ENCODE data around the gene TPSAB1. TPM values are rescaled to one million over a fixed set of nuclear protein-coding genes. Genes with fewer than 3 reads are reported as not detected.
"Not testable (repeated sequence)": the region's sequence is repeated elsewhere in the genome, so short reads cannot be mapped to it uniquely, and the experiment has no call there.

TPSAB1 gene
- polyA plus RNA-seq, 6 donors from 2014 or later, result not detected

DNA sequence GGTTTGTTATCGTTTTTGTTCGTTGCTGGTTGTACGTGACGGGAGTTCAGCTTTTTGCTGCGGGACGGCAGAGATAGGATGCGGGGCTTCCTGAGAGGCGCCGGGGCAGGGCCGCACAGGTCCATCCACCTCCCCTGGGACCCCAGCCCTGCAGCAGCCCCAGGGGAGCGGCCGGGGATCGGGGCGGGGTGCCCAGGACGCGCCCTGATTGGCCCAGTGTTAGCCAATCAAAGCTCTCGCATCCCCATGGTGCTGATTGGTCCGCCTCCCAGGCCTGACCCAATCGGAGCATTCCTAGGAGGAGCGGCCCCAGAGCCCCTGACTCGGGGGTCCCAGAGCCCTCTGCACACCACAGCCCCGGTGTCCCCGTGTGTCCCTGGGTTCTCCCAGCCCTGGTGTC lies 1.6 kb upstream of the TPSAB1 start:
- not testable (repeated sequence) for ATAC-seq (ENCODE audit: low read depth in 2 of 2); H3K9me3 Mint-ChIP-seq; H3K27ac Mint-ChIP-seq; H3K4me3 Mint-ChIP-seq; H3K27me3 Mint-ChIP-seq; H3K36me3 Mint-ChIP-seq; H3K4me1 Mint-ChIP-seq; DNase-seq

DNA sequence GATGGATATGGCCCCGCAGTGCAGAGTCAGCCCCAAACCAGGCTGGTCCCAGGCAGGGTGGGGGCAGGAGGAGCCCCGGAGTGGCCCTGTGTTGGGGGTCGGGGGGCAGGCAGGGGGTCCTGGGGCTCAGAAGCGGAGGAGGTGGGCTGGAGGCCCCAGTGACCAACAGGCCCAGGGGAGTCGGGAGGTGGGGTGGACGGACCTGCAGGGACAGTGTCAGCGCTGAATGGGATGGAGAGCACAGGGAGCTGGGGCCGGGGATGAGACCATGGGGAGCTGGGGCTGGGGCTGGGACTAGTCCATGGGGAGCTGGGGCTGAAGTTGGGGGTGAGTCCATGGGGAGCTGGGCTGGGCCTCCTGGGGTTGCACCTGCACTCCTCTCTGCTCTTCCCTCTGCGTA lies 930 bp upstream of the TPSAB1 start:
- H3K36me3 Mint-ChIP-seq; H3K4me3 Mint-ChIP-seq; H3K4me1 Mint-ChIP-seq; H3K27me3 Mint-ChIP-seq; H3K9me3 Mint-ChIP-seq; DNase-seq; H3K27ac Mint-ChIP-seq; ATAC-seq (ENCODE audit: low read depth in 2 of 2): not testable (repeated sequence)

GRCh38 chr16:1241081-1241480 lies 576 bp downstream of the TPSAB1 start:
- Mint-ChIP-seq H3K4me1 (peaks cover 4 to 16% (median 5%) of the 10 kb centered on the region in 3 donors), H3K27me3 (peaks cover 0 to 11% (median 0%) of the 10 kb centered on the region in 3 donors)
- DNase-seq; ATAC-seq (ENCODE audit: low read depth in 2 of 2); H3K9me3 Mint-ChIP-seq; H3K4me3 Mint-ChIP-seq; H3K27ac Mint-ChIP-seq; H3K36me3 Mint-ChIP-seq: not testable (repeated sequence)

GRCh38 chr16:1243363-1243762 lies 2.9 kb downstream of the TPSAB1 start:
- not testable (repeated sequence) for DNase-seq; H3K36me3 Mint-ChIP-seq; ATAC-seq (ENCODE audit: low read depth in 2 of 2); H3K27ac Mint-ChIP-seq; H3K4me3 Mint-ChIP-seq; H3K9me3 Mint-ChIP-seq
- H3K4me1 Mint-ChIP-seq, result peaks cover 4 to 12% (median 5%) of the 10 kb centered on the region in 3 donors
- peaks cover 0 to 27% (median 5%) of the 10 kb centered on the region in 3 donors for H3K27me3 Mint-ChIP-seq

GRCh38 chr16:1243907-1244850 lies 3.7 kb downstream of the TPSAB1 start:
- Mint-ChIP-seq H3K4me1 (peaks cover 4 to 10% (median 5%) of the 10 kb centered on the region in 3 donors), H3K27me3 (peaks cover 0 to 27% (median 5%) of the 10 kb centered on the region in 3 donors)
- H3K9me3 Mint-ChIP-seq; H3K27ac Mint-ChIP-seq; H3K36me3 Mint-ChIP-seq; H3K4me3 Mint-ChIP-seq; DNase-seq; ATAC-seq (ENCODE audit: low read depth in 2 of 2): not testable (repeated sequence)

- H3K27ac Mint-ChIP-seq, result no peak overlapping the region
- no peak for ATAC-seq (ENCODE audit: low read depth in 2 of 2)
- no peak for DNase-seq
- peaks cover 0 to 2% (median 0%) of the 10 kb centered on the region in 7 donors for H3K9me3 Mint-ChIP-seq
- H3K4me1 Mint-ChIP-seq, result peaks cover 4 to 10% (median 5%) of the 10 kb centered on the region in 3 donors
- no peak overlapping the region for H3K4me3 Mint-ChIP-seq
- no peaks in the 10 kb centered on the region for H3K36me3 Mint-ChIP-seq
- peaks cover 0 to 27% (median 5%) of the 10 kb centered on the region in 3 donors for H3K27me3 Mint-ChIP-seq
These were observed 4.4 kb downstream of the TPSAB1 start for GRCh38 chr16:1244881-1245280.

- Mint-ChIP-seq H3K36me3 (no peaks in the 10 kb centered on the region), H3K4me3 (no peak overlapping the region), H3K27me3 (peaks cover 0 to 27% (median 5%) of the 10 kb centered on the region in 3 donors), H3K4me1 (peaks cover 4 to 10% (median 5%) of the 10 kb centered on the region in 3 donors), H3K9me3 (peaks cover 0 to 2% (median 0%) of the 10 kb centered on the region in 7 donors), H3K27ac (no peak overlapping the region)
- DNase-seq, result no peak
- peak; percentile 20 to 37 for ATAC-seq (ENCODE audit: low read depth in 2 of 2)
These were observed 5.0 kb downstream of the TPSAB1 start for GRCh38 chr16:1245452-1246020.

DNA sequence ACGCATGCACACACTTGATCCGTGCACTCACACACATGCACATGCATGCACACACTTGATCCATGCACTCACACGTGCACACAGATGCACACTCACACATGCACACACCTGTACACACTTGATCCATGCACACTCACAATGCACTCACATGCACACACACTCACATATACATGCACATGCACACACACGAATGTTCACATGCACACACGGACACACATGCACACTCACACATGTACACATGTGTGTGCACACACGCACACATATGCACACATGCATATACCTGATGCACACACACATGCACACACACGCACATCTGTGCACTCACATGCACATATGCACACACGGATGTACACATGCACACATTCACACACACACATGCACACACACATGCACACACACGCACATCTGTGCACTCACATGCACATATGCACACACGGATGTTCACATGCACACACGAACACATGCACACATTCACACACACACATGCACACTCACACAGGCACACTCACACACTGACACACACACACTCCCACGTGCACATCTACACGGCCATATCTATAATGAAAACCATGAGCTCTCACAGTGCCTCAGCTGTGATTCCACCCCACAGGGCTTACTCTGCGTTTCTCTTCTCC lies 7.5 kb downstream of the TPSAB1 start:
- H3K9me3 Mint-ChIP-seq; H3K4me3 Mint-ChIP-seq; DNase-seq; ATAC-seq (ENCODE audit: low read depth in 2 of 2); H3K36me3 Mint-ChIP-seq: not testable (repeated sequence)
- Mint-ChIP-seq H3K27me3 (peaks cover 0 to 27% (median 5%) of the 10 kb centered on the region in 3 donors), H3K4me1 (peaks cover 4 to 10% (median 5%) of the 10 kb centered on the region in 3 donors), H3K27ac (peak overlapping the region in 2 of 6 donors; percentile 29 to 82)

DNA sequence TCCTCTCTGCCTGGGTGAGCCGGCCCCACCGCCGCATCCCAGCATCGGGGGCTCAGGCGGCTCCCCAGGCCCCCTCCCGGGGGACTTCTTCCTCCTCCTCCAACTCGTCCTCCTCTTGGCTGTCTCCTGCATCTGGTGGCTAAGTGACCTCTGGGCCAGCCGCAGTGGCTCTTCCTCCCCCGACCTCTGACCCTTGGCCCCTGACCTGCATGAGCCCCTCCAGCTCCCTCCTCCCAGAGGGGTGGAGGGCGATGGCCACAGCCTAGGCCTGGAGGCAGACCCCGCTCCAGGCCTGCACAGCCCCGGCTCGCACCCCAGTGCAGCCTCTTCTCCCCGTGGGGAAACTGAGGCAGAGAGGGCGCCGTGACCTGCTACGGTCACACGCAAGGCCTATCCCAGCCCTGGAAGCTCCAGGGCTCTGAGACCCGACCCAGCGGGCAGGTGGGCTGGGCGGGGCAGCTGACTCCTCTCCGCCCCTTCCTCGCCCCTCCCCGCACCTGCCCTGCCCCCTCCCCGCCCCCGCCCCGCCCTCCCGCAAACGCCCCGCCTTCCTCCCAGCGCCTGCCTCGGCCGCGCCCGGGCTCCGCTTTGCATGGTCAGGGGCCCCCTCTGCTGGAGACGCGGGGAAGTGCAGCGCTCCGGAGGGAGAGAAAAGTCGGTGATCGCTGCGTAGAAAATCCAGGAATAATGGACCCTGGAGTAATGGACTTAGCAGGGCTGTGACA lies 8.7 kb downstream of the TPSAB1 start:
- H3K9me3 Mint-ChIP-seq, H3K27ac Mint-ChIP-seq, H3K4me3 Mint-ChIP-seq, H3K36me3 Mint-ChIP-seq, DNase-seq: not testable (repeated sequence)
- peaks cover 4 to 10% (median 5%) of the 10 kb centered on the region in 3 donors for H3K4me1 Mint-ChIP-seq
- peak; percentile 68 to 72 for ATAC-seq (ENCODE audit: low read depth in 2 of 2)
- H3K27me3 Mint-ChIP-seq, result peaks cover 0 to 27% (median 5%) of the 10 kb centered on the region in 3 donors

DNA sequence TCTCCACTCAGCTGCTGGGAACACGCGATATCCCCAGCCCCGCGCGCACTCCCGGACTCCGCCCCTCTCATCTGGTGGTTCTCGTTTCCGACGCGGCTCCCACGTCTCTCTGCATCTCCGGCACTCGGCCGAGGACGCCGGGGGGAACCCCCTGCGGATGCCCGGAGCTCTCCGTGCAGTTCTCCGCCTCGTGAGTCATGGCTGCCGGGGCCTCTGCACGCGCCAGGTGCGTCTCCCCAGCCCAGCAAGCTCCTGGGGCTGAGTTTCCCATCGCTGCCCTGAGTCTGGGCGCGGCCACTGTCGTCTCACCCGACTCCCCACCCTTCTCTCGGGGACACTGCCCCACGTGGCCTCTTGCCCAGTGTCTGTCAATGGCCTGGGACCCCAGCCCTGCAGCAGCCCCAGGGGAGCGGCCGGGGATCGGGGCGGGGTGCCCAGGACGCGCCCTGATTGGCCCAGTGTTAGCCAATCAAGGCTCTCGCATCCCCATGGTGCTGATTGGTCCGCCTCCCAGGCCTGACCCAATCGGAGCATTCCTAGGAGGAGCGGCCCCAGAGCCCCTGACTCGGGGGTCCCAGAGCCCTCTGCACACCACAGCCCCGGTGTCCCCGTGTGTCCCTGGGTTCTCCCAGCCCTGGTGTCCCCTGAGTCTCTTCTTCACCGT lies 13.3 kb downstream of the TPSAB1 start:
- not testable (repeated sequence) for ATAC-seq (ENCODE audit: low read depth in 2 of 2); DNase-seq; H3K4me3 Mint-ChIP-seq; H3K4me1 Mint-ChIP-seq; H3K36me3 Mint-ChIP-seq; H3K27ac Mint-ChIP-seq; H3K9me3 Mint-ChIP-seq
- peaks cover 0 to 20% (median 4%) of the 10 kb centered on the region in 3 donors for H3K27me3 Mint-ChIP-seq

GRCh38 chr16:1254821-1255220 lies 14.3 kb downstream of the TPSAB1 start:
- H3K36me3 Mint-ChIP-seq; H3K4me3 Mint-ChIP-seq; H3K4me1 Mint-ChIP-seq; DNase-seq; H3K27ac Mint-ChIP-seq; ATAC-seq (ENCODE audit: low read depth in 2 of 2); H3K9me3 Mint-ChIP-seq: not testable (repeated sequence)
- H3K27me3 Mint-ChIP-seq, result peaks cover 0 to 27% (median 9%) of the 10 kb centered on the region in 3 donors

DNA sequence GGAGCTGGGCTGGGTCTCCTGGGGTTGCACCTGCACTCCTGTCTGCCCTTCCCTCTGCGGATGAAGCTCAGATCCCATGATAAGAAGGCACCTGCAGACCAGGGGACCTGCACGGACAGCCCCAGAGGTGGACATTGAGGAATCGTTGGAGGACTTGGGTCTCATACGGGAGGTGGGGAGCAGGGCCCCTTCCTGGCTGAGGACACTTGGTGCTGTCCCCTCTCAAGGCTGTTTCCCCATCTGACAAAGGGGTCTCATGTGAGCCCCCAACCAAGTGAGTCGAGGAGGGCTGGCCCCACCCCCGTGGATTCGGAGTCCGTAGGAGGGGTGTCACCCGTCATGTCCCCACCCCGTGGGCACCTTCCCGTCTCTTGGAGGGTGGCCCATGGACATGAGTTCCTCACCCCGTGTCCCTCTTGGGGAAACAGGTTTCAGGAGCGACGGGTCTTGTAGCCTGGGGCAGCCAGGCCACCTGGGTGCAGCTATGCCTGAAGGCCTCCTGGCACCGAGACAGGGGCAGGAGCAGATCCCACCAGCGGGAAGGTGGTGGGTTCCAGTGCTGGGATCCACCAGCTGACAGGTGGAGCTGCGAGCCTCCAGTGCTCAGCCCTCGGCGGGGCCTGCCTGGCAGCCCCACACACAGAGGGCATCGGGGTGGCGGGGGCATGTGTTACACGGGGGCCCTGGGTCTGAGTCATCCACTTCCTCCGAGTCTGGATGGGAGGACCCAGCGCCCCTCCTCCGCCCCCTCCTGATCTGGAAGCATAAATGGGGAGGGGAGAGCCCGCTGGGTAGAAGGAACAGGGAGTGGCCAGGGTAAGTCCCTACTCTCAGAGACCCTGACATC lies 15.0 kb downstream of the TPSAB1 start, which contains the start of gene TPSD1:
Gene TPSD1, plus strand, starts transcription at position 794 of the 847 bp plus-strand sequence. CDS start 212 bp downstream, outside the sequence.
- peaks cover 0 to 33% (median 13%) of the 10 kb centered on the region in 3 donors for H3K27me3 Mint-ChIP-seq
- ATAC-seq (ENCODE audit: low read depth in 2 of 2); DNase-seq; H3K27ac Mint-ChIP-seq; H3K4me3 Mint-ChIP-seq; H3K4me1 Mint-ChIP-seq; H3K9me3 Mint-ChIP-seq; H3K36me3 Mint-ChIP-seq: not testable (repeated sequence)
